GM21526 (cell line): ENCODE data around the gene SF3B6.
"Not testable (repeated sequence)": the region's sequence is repeated elsewhere in the genome, so short reads cannot be mapped to it uniquely, and the experiment has no call there.

Source experiments
- ATAC-seq: cut with Tn5 transposase; IDR thresholded peaks from one replicate; pipeline ENCODE4 v1.9.1; 2021; ENCODE audit warnings: moderate library complexity; ENCODE audit not compliant: unreplicated experiment, low FRiP score

Gene SF3B6

GRCh38 chr2:24054366-24055010 lies 21.6 kb downstream of the SF3B6 start:
- no peak for ATAC-seq

DNA sequence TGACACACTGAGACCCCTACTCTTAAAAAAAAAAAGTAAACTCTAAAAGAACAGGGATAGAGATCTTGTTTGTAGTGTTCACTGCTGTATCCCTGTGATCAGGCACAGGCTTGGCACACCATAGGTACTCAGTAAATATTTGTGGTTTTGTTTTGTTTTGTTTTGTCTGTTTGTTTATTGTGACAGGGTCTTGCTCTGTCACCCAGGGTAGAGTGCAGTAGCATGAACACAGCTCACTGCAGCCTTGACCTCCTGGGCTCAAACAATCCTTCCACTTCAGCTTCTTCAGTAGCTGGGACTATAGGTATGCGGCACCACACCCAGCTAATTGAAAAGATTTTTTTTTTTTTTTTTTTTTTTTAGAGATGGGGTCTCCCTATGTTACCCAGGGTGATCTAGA lies 23.2 kb downstream of the SF3B6 start:
- no peak for ATAC-seq

- no peak for ATAC-seq
These were observed 24.3 kb downstream of the SF3B6 start for GRCh38 chr2:24051833-24052232.

GRCh38 chr2:24050041-24050979 lies 25.8 kb downstream of the SF3B6 start:
- ATAC-seq, result no peak

GRCh38 chr2:24049485-24050021 lies 26.6 kb downstream of the SF3B6 start, which contains the start of gene FKBP1B:
TSS of gene FKBP1B (plus strand) at chr2:24049741. CDS start at chr2:24049850, 109 bp downstream.
- no peak for ATAC-seq

- no peak for ATAC-seq
These were observed 27.2 kb downstream of the SF3B6 start for GRCh38 chr2:24048769-24049484.

GRCh38 chr2:24047703-24048033 lies 28.5 kb downstream of the SF3B6 start:
- ATAC-seq, result no peak

- peak; percentile 99 for ATAC-seq
These were observed 29.0 kb downstream of the SF3B6 start, which contains the start of gene WDCP for GRCh38 chr2:24046930-24047702. TSS of gene WDCP (minus strand) at chr2:24047391. CDS start at chr2:24039494, 7,897 bp downstream.

- ATAC-seq, result no peak
These were observed 29.6 kb downstream of the SF3B6 start for GRCh38 chr2:24046599-24046929.

- no peak for ATAC-seq
These were observed 30.3 kb downstream of the SF3B6 start for GRCh38 chr2:24045511-24046508.

DNA sequence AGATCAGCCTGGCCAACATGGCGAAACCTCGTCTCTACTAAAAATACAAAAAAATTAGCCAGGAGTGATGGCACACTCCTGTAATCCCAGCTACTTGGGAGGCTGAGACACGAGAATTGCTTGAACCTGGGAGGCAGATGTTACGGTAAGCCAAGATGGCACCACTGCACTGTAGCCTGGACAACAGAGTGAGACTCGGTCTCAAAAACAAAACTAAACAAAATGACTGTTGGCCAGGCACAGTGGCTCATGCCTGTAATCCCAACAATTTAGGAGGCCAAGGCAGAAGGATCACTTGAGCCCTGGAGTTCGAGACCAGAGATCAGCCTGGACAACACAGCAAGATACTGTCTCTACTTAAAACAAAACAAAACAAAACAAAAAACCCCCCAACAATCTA lies 33.0 kb downstream of the SF3B6 start:
- not testable (repeated sequence) for ATAC-seq

DNA sequence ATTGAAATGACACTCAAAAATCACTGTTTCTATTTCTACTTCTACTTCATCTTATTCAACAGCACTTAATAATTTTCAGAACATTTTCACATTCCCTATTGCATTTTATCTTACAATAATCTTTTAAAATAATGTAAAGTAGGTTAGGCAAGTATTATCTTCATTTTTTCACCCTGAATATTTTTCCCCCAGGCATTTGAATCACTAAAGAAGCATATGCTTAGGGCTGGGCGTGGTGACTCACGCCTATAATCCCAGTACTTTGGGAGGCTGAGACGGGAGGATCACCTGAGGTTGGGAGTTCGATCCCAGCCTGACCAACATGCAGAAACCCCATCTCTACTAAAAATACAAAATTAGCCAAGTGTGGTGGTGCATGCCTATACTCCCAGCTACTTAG lies 35.6 kb downstream of the SF3B6 start:
- ATAC-seq, result no peak

GRCh38 chr2:24038786-24039499 lies 37.2 kb downstream of the SF3B6 start:
- no peak for ATAC-seq

GRCh38 chr2:24026233-24026632 lies 49.9 kb downstream of the SF3B6 start:
- no peak for ATAC-seq

DNA sequence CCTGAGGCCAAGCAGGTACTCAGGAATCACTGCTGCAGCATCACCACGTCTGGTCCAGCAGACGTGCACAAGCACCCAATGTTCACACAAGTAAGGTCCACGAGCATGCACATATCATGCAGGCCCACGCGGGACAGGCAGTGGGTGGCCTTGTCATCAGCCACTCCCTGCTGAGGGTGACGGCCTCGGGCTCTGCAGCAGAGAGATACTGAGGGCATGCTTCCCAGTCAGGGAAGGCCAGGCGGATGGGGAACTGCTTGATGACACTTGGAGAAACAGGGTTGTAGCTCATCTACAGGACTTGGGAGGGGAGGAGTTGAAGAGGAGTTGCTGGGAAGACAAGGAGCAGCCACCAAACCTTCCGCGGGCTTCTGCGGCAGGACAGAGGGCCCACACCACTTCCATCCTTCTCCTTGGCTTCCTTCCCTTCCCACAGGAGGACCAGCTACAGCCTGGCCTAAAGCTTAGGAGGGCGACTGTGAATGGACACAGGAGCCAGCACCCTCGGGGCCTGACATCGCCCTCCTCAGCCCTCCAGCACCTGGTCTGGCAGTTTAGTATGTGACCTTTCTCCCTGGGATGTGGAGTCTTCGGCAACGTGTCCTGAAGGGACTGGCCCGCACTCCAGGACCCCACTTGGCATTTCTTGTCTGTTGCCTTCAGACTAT lies 51.0 kb downstream of the SF3B6 start:
- ATAC-seq, result no peak

GRCh38 chr2:24024018-24024417 lies 52.1 kb downstream of the SF3B6 start:
- ATAC-seq, result no peak

DNA sequence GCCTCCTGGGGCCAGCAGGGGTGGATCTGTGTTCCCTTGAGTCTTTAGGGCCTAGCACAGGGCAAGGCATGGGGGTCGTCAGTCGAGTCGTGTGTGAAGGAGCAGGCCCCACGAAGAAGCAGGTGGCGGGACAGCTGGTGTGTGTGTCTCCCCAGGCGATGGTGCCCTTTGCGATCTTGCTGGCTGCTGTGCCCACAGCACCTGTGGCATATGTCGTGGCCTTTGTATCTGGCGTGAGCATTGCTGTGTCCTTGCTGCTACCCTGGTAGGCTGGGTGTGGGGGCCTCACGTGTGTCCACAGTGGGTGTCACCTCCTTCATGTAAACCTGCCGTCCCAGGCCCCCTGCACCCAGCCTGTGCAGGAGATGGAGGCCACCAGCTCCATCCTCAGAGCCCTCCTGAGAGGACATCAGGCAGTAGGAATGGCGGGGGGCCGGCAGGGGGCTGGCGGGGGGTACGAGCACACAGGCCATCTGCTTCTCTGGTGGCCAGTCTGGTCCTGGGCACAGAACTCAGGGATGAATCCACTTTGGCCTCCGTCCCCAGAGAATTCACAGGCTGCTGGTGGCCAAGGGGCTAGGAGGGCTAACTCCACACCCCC lies 53.1 kb downstream of the SF3B6 start:
- ATAC-seq, result no peak
